Measurements from ENCODE around the gene METTL26. TPM values are rescaled to one million over a fixed set of nuclear protein-coding genes. Genes with fewer than 3 reads are reported as not detected.
A peak's percentile ranks its signal among the peaks of the same experiment; 100 is the strongest.

Gene METTL26
- total RNA-seq, result 53.5 TPM
- long read RNA-seq, transcript METTL26-201 (6 exons, 794 nt), result major isoform, 12 of 48 reads
- long read RNA-seq, transcript METTL26-206 (3 exons, 1,710 nt), result minor isoform, 6 of 48 reads
- long read RNA-seq, transcript METTL26-205 (5 exons, 726 nt), result minor isoform, 5 of 48 reads
- long read RNA-seq, partial matches to known transcripts, result 7 of 48 reads
- long read RNA-seq, other reads (novel, unspliced or antisense), result 7 of 48 reads

DNA sequence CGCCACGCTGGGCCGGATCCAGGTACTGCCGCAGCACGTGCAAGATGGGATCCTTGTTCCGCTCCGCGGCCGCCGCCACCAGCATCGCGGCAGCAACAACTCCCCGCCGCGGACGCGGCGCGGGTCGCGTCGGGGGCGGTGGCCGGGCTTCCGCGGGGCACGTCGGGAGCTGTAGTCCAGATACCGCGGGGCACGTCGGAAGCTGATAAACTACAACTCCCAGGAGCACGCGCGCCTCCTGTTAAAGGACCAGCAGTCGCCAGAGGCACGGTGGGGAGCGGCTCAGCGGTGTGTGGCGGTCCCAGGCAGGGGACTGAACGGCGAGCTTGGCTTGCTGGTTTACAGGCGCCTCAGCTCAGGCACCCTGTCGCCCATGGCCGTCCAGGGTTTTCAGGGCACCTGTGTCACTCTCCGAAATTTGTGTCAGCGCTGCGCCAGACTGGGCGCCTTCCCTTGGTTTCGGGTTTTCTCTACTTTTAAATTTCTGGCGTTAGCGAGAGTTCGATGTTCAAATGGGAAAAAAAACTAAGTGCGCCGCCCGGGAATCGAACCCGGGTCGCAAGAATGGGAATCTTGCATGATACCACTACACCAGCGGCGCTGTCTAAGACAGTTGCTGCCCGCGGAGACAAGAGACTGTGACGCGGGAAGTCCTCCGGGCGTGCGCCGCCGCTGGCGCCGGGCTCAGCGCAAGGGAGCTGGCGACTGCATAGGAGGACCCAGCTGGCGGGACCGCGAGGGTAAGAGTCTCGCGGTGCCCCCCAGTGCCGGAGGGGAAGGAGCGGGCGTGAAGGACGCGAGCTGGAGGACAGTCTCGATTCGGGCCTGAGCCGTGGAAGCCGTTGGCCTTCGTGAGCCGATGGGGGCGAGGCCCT is at the start of gene METTL26:
TSS of gene METTL26 (minus strand) at position 100 of the 875 bp plus-strand sequence. CDS start at position 85, 15 bp downstream.
- intact Hi-C loops (cut with DNase I), result no loop called here
- H3K27me3 ChIP-seq, result no peaks in the 10 kb centered on the region
- ATAC-seq (peak; percentile 88), DNase-seq (peak; percentile 98)
- H3K27ac ChIP-seq, result peak within 1 kb of the TSS; percentile 93
- peaks cover 7% of the 10 kb centered on the region for H3K4me1 ChIP-seq
- H3K4me3 ChIP-seq, result peak within 1 kb of the TSS; percentile 93
- no peaks in the 10 kb centered on the region for H3K36me3 ChIP-seq
- no peaks in the 10 kb centered on the region for H3K9me3 ChIP-seq
- TF ChIP-seq, protein P1, sequence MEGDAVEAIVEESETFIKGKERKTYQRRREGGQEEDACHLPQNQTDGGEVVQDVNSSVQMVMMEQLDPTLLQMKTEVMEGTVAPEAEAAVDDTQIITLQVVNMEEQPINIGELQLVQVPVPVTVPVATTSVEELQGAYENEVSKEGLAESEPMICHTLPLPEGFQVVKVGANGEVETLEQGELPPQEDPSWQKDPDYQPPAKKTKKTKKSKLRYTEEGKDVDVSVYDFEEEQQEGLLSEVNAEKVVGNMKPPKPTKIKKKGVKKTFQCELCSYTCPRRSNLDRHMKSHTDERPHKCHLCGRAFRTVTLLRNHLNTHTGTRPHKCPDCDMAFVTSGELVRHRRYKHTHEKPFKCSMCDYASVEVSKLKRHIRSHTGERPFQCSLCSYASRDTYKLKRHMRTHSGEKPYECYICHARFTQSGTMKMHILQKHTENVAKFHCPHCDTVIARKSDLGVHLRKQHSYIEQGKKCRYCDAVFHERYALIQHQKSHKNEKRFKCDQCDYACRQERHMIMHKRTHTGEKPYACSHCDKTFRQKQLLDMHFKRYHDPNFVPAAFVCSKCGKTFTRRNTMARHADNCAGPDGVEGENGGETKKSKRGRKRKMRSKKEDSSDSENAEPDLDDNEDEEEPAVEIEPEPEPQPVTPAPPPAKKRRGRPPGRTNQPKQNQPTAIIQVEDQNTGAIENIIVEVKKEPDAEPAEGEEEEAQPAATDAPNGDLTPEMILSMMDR (IDR thresholded peaks at IDR 0.05), result no peak

DNA sequence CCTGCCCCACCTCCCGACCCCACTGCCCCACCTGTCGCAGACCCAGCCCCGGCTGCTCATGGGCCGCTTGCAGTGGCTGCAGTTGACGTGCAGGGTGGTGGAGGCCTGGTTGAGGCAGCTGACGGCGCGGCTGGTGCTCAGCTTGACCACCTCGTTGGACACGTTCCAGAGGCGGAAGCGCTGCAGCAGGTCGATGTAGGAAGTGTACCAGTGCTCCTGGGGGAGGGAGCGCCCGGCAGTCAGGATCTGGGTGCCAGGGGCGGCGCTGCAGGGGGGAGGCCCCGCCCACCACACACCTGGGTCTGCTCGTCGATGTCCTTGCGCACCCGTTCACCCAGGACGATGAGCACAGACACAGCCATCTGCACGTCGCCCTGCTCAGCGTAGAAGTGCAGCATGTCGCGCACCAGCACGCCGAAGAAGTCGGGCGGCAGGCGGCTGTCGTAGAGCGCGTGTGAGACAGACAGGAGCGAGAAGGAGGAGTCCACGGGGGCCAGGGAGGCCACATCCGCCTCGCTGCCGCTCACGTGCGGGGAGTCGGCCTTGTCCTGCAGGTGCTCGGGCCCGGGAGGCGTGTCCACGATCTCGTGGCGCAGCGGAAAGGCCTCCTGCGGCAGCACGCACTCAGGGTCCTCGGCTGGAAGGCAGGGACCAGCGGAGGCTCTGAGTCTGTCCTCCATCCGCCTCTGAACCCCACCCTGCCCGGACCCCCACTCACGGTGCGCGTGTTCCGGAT is 49.0 kb upstream of the METTL26 start:
- peak overlapping the region; percentile 75 for H3K4me3 ChIP-seq
- H3K4me1 ChIP-seq, result peaks cover 50% of the 10 kb centered on the region
- H3K36me3 ChIP-seq, result peaks cover 17% of the 10 kb centered on the region
- DNase-seq, result no peak
- no peaks in the 10 kb centered on the region for H3K27me3 ChIP-seq
- TF ChIP-seq, protein P1 (IDR thresholded peaks at IDR 0.05), result no peak
- H3K9me3 ChIP-seq, result no peaks in the 10 kb centered on the region
- intact Hi-C loops (cut with DNase I), result no loop called here
- H3K27ac ChIP-seq, result peak overlapping the region; percentile 86
- no peak for ATAC-seq

DNA sequence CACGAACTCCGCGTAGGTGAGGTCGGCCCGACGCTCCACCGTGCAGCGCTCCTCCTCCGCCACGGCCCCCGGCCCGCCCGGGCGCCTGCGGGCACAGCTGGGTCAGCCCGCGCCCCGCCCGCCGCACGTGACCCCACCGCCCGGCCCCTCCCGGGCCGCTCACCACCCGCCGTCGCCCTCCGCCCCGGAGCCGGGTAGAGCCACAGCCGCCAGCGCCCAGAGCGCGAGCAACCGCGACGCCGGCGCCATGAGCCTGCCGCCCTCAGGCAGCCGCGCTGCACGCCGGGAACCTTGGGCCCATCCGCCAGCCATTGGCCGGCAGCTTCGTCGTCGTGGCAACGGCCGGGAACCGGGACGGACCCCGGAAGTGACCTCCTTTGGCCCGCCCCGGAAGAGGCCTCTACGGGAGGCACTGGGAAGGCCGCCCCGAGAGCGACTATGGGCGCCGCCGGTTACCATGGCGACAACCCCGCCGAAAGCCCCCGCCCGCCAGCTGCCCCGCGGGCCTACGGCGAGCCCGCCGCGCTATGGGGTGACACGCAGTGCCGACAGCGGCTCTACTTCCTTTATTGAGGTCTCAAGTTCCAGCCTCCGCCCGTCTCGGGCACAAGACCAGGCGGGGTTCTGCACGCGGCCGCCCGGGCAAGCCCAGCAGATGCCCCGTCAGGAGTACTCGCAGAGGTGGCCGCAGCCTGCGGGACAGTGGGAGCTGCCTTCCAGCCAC is 48.1 kb upstream of the METTL26 start, which contains the start of gene JMJD8:
TSS of gene JMJD8 (minus strand) at position 264 of the 724 bp plus-strand sequence. CDS start at position 249, 15 bp downstream.
- Histone ChIP-seq H3K4me3 (peak within 1 kb of the TSS; percentile 75), H3K4me1 (peaks cover 45% of the 10 kb centered on the region), H3K27me3 (no peaks in the 10 kb centered on the region), H3K36me3 (peaks cover 17% of the 10 kb centered on the region), H3K9me3 (no peaks in the 10 kb centered on the region), H3K27ac (peak within 1 kb of the TSS; percentile 86)
- TF ChIP-seq, protein P1 (IDR thresholded peaks at IDR 0.05), result no peak
- DNase-seq, result peak; percentile 99
- ATAC-seq, result peak; percentile 76
- intact Hi-C loops (cut with DNase I), result no loop called here

DNA sequence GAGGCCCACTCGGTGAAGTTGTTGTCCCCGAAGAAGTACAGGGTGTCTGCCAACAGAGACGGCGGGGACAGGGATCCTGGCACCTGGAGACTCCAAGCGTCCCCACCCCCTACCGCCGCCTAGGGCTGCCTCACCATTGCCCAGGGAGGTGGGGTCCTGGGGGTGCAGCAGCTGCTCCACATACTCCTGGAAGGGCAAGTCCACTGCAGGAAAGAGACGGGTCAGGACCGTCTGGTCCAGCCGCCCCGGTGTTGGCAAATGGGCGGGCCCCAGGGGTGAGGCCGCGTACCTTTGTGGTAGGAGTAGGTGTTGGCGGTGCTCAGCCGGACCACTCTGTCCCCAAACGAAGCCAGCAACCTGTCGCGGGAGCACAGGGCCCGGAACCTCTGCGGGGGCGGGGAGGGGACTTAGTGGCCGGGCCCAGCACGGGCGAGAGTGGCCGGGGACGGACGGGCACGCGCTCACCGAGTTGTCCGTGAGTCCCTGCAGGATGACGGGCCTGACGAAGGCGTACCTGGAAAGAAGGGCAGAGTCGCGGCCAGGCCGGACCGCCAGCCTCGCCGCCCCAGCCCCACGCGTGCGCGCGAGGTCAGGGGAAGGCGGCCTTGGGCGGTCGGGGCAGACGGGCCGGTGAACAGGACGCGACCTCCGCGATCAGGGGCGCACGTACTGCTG is 47.4 kb upstream of the METTL26 start:
- Histone ChIP-seq H3K9me3 (no peaks in the 10 kb centered on the region), H3K4me3 (peak overlapping the region; percentile 75), H3K4me1 (peaks cover 38% of the 10 kb centered on the region), H3K36me3 (peaks cover 17% of the 10 kb centered on the region), H3K27ac (peak overlapping the region; percentile 86), H3K27me3 (no peaks in the 10 kb centered on the region)
- DNase-seq (no peak), ATAC-seq (no peak)
- intact Hi-C loops (cut with DNase I), result no loop called here
- TF ChIP-seq, protein P1 (IDR thresholded peaks at IDR 0.05), result no peak

All from upper lobe of right lung (tissue), 1 donor.